ENCODE measurements around the gene POLR2F. TPM values are rescaled to one million over a fixed set of nuclear protein-coding genes. Genes with fewer than 3 reads are reported as not detected.

Gene POLR2F
- total and polyA plus RNA-seq, 9 of the 15 experiments (the other 6 are each of a cell fraction or from before 2014, with no cell fraction given): 98.9 to 410 (median 168) TPM

DNA sequence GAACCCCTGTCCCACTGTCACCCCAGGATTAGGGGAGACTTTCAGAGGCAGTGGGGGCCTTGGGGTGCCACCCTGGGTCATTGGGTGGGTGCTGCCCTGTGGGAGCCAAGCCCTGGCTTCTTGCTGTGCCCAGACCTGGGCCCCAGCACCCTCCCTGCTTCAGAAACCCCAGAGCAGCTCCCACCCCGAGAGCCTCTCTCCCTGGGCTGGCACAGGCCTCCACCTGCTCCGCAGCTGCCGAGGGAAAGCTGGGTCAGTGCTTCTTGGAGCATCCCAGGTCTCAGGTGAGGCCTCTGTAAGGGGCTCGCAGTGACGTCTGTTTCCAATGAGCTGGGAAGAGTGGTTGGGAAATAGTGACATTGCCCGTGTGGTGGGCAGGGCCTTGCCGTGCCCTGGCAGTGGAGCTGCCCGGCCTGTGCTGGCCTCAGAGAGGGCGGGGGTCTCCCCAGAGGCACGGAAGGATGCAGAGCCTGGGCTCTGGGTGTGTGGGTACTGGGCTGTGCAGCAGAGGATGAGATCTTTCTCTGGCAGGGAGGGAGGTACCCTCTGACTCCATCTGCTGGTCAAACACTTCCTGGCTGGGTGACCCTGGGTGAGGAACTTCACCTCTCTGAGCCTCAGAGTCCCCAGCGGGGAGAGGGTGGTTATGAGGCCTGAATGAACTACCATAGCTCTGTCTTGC lies 23.1 kb upstream of the POLR2F start:
- intact Hi-C loops (cut with micrococcal nuclease): no loop called here
- FAIRE-seq (no peak), DNase-seq (ENCODE audit: extremely low read depth in 1 of 4, low spot score in 3 of 4) (peak in 1 of 4 experiments; percentile 29), ATAC-seq (no peak)
- Histone ChIP-seq H3K9me1 (ENCODE audit: control insufficient read depth, insufficient read depth, low read length) (no peaks in the 10 kb centered on the region), H3K36me3 (ENCODE audit: control insufficient read depth, insufficient read depth, low read length) (peaks cover 23% of the 10 kb centered on the region; the same call in 2 of the 3 replicates), H3K27ac (ENCODE audit: extremely low read depth, low read depth, low read length) (no peak overlapping the region), H3K9ac (ENCODE audit: insufficient read depth in 1 of 2, low read depth in 2 of 2, low read length in 2 of 2) (peak overlapping the region in 1 of 2 experiments; percentile 45; a peak in 1 of 4 replicates), H3K9me3 (replicated peaks; ENCODE audit: control insufficient read depth, insufficient read depth, low read depth, low read length) (no peaks in the 10 kb centered on the region), H3K79me2 (ENCODE audit: control insufficient read depth, insufficient read depth, low read length) (no peaks in the 10 kb centered on the region), H2AFZ (ENCODE audit: low read depth, low read length) (no peak overlapping the region), H4K20me1 (replicated peaks; ENCODE audit: control insufficient read depth, insufficient read depth, low read length) (no peaks in the 10 kb centered on the region), H3K4me1 (replicated peaks in 1 of 2; ENCODE audit: control insufficient read depth in 2 of 2, insufficient read depth in 2 of 2, low read length in 2 of 2) (peaks cover 9 to 28% of the 10 kb centered on the region in 2 experiments; a peak in 4 of 5 replicates), H3K27me3 (ENCODE audit: control insufficient read depth in 2 of 2, insufficient read depth in 2 of 2, low read length in 2 of 2) (no peaks in the 10 kb centered on the region), H3K4me2 (ENCODE audit: insufficient read depth, low read length) (no peak overlapping the region), H3K4me3 (no peak overlapping the region)
- ChIA-PET CTCF (ENCODE audit: low intra/inter-chr PET ratio) (interaction anchor here (1.3 kb wide), 1 partner anchor 25 kb away, joined by 3 read pairs; no protein-coding TSS in a partner anchor), POLR2A (interaction anchor here (0.7 to 1.2 kb wide), 2 partner anchors 20 to 35 kb away, joined by 3 to 5 read pairs; no protein-coding TSS in a partner anchor)
- WGBS (ENCODE audit: insufficient coverage, low coverage, missing lambda C conversion rate): 73% methylated on average over 5 of the region's 11 CpGs
- in situ Hi-C loops (cut with MboI): no loop called here
- peak; percentile 83 for TF ChIP-seq ZFP36 (IDR thresholded peaks at IDR 0.05; ENCODE audit: low read depth, low read length, partially characterized antibody)
- TF ChIP-seq BCOR (IDR thresholded peaks at IDR 0.05): no peak
- TF ChIP-seq NUFIP1 (IDR thresholded peaks at IDR 0.05; ENCODE audit: partially characterized antibody): no peak
- TF ChIP-seq, protein P1, sequence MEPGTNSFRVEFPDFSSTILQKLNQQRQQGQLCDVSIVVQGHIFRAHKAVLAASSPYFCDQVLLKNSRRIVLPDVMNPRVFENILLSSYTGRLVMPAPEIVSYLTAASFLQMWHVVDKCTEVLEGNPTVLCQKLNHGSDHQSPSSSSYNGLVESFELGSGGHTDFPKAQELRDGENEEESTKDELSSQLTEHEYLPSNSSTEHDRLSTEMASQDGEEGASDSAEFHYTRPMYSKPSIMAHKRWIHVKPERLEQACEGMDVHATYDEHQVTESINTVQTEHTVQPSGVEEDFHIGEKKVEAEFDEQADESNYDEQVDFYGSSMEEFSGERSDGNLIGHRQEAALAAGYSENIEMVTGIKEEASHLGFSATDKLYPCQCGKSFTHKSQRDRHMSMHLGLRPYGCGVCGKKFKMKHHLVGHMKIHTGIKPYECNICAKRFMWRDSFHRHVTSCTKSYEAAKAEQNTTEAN (CRISPR knock-in tag; IDR thresholded peaks at IDR 0.05): no peak
- peak; percentile 32; the same call in 1 of the 2 replicates for TF ChIP-seq POLR2G (IDR thresholded peaks at IDR 0.05; ENCODE audit: low read depth, low read length)
- no peak for TF ChIP-seq CCNT2 (IDR thresholded peaks at IDR 0.05; ENCODE audit: borderline replicate concordance, extremely low read depth, insufficient read length, low read depth, low read length)
- TF ChIP-seq, protein P2, sequence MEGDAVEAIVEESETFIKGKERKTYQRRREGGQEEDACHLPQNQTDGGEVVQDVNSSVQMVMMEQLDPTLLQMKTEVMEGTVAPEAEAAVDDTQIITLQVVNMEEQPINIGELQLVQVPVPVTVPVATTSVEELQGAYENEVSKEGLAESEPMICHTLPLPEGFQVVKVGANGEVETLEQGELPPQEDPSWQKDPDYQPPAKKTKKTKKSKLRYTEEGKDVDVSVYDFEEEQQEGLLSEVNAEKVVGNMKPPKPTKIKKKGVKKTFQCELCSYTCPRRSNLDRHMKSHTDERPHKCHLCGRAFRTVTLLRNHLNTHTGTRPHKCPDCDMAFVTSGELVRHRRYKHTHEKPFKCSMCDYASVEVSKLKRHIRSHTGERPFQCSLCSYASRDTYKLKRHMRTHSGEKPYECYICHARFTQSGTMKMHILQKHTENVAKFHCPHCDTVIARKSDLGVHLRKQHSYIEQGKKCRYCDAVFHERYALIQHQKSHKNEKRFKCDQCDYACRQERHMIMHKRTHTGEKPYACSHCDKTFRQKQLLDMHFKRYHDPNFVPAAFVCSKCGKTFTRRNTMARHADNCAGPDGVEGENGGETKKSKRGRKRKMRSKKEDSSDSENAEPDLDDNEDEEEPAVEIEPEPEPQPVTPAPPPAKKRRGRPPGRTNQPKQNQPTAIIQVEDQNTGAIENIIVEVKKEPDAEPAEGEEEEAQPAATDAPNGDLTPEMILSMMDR (IDR thresholded peaks at IDR 0.05 in 2 of 3, conservative IDR thresholded peaks at IDR 0.05 in 1 of 3; ENCODE audit: insufficient read depth in 2 of 3, low read depth in 1 of 3, low read length in 3 of 3): peak; percentile 9 to 37 (median 31); a peak in 3 of 6 replicates
- no TSS peak for BruUV-seq (replicated peaks)
